NCI-H510A treated with DMSO at 0.1 percent for 48 hours (cell line): ENCODE measurements around the gene HMGXB3.
"Not testable (repeated sequence)": the region's sequence is repeated elsewhere in the genome, so short reads cannot be mapped to it uniquely, and the experiment has no call there.

Source experiments
- DNase-seq: peaks from one replicate; lab custom pipeline; 2025; lab: John Stamatoyannopoulos, UW

HMGXB3 gene

DNA sequence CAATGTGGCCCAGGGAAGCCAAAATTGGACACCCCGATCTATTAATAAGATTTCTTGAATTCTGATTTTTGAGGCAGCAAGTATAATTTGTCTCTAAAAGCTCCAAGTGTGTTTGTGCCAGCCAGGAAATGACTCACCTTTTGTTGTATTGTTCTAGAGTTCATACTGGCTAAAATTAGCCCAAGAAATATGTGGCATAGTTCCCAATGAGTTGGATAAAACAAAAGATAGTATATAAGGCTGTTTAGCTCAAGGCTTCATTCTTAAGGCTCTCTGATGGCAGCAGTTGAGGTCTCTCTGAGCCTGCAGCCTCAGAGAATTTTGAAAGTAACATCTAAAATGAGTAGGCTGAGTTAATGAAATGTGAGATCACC, 21.6 kb downstream of the HMGXB3 start:
- no peak for DNase-seq

- DNase-seq: no peak
Observed at GRCh38 chr5:150022681-150023080, 22.1 kb downstream of the HMGXB3 start.

GRCh38 chr5:150023136-150023535, 22.6 kb downstream of the HMGXB3 start:
- no peak for DNase-seq

DNA sequence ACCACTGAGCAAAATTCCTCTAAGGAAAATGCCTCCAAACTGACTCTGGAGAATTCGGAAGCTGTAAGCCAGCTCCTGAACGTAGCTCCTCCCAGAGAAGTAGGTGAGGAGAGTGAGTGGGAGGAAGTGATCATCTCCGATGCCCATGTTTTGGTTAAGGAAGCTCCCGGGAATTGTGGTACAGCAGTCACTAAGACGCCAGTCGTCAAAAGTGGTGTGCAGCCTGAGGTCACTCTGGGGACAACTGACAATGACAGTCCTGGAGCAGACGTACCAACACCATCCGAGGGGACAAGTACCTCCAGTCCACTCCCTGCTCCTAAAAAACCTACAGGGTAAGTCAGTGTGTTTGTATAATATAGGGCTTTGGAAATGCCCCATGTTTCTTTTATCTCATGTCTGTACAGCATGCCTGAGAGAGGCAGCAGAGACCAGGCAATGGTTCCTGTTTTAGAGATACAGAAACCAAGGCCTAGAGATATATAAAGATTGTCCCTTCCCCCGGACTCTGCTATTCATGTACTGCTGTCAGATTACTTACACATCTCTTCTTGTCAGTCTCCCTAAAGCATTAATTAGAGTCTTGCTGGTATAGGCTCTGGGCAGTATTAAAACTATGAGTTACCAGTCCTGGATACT, 23.9 kb downstream of the HMGXB3 start:
- no peak for DNase-seq

GRCh38 chr5:150026682-150027172, 26.2 kb downstream of the HMGXB3 start:
- DNase-seq: no peak

DNA sequence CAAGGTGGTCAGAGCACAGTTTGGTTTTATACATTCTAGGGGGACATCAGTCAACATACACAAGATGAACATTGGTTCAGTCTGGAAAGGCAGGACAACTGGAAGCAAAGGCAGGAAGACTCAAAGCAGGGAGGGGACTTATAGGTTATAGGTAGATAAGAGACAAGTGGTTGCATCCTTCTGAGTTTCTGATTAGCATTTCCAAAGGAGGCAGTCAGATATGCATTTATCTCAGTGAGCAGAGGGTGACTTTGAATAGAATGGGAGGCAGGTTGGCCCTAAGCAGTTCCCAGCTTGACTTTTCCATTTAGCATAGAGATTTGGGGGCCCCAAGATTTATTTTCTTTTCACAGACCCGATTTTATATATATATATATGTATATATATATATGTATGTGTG, 27.5 kb downstream of the HMGXB3 start:
- not testable (repeated sequence) for DNase-seq

GRCh38 chr5:150033334-150033733, 32.8 kb downstream of the HMGXB3 start:
- DNase-seq: no peak

GRCh38 chr5:150034662-150035061, 34.1 kb downstream of the HMGXB3 start:
- DNase-seq: no peak

GRCh38 chr5:150035139-150035895, 34.8 kb downstream of the HMGXB3 start:
- no peak for DNase-seq

DNA sequence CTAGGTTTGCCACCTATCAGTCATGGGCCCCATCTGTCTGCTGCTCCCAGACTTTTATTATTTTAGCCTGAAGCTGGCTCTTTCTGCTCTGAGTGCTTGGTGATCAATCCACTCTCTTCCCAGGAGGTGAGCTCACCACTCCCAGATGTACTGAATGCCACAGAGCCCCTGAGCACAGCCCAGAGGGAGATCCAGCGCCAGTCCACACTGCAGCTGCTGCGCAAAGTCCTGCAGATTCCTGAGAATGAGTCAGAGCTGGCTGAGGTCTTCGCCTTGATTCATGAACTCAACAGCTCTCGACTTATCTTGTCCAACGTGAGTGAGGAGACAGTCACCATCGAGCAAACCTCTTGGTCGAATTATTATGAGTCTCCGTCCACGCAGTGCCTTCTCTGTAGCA, 36.0 kb downstream of the HMGXB3 start:
- no peak for DNase-seq

- no peak for DNase-seq
Observed at GRCh38 chr5:150038547-150038946, 38.0 kb downstream of the HMGXB3 start.

DNA sequence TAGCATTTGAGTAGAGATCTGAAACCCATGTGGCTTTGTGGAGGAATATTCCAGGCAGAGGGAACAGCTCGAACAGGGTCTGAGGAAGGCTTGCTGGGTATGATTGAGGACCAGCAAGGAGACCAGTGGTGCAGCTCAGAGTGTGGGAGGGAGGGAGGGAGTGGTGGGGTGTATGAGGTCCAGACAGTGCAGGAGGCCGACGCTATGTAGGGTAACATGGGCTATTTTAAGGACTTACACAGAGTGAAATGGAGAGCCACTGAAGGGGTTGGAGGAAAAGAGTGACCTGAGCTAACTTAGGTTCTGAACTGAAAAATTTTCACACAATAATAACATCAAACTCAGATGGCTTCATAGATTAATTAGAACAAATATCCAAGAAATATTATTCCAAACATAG, 41.9 kb downstream of the HMGXB3 start:
- no peak for DNase-seq

DNA sequence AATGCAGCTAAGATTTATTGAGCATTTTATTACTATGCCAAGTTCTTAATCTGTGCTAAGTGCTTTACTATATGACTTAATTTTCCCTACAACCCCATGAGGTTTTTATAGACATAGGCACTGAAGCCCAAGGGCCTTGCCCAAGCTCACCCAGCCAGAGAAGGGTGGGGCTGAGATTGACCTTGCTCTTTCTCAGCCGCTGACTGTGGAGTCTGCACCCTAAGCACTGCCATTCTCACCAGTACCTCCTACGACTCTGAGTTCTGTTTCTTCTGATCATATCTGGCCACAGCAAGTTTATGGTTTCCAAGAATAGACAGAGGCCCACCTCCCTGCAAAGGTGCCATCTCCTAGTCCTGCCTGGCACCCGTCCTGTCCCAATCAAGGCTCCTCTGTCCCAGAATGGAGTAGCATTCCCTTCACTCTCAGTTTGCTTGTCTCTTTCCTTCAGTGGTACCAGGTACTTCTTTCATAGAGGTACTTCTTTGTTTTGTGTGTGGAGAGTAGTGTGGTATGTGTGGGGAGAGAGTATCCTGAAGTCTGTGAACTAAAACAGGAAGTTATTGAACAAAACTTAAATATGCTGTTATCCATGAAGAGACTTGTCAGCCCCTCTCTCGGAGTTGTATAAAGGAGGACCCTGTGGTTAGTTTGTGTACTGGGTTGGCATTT, 43.3 kb downstream of the HMGXB3 start:
- DNase-seq: no peak

GRCh38 chr5:150044329-150044681, 43.8 kb downstream of the HMGXB3 start:
- no peak for DNase-seq

GRCh38 chr5:150044712-150045111, 44.2 kb downstream of the HMGXB3 start:
- no peak for DNase-seq

DNA sequence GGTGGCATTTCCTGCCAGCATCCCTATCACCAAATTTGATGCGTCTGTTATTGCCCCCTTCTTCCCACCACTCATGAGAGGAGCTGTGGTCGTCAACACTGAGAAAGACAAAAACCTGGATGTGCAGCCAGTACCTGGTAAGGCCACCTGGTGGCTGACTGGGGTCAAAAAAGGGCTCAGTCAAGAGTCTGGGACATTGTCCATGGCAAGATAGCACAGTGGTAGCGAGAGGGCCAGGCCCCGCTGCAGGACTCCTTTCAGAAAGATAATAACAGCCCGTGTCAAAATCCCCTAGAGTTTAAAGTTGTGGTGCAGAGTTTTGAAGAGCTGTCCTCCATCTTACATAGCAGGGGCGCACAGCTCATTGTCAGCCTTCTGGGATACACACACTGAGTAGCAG, 45.0 kb downstream of the HMGXB3 start:
- no peak for DNase-seq

DNA sequence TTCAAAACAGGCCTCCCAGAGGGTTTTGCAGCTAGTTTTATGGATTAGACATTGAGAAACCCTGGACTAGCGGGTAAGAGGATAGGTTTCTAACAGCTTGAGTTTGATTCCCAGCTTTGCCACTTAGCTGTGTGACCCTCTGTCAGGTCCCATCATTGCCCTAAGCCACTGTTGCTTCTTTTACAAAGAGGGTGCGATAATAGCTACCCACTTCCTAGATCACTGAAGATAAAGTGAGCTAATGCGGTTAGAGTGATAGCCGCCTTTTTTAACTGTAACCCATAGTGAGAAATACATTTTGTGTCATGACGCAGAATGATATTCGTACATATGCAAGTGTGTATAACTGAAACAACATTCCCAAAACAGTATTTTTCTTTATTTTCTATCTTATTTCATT, 45.5 kb downstream of the HMGXB3 start:
- no peak for DNase-seq

GRCh38 chr5:150050172-150050811, 49.8 kb downstream of the HMGXB3 start:
- not testable (repeated sequence) for DNase-seq

DNA sequence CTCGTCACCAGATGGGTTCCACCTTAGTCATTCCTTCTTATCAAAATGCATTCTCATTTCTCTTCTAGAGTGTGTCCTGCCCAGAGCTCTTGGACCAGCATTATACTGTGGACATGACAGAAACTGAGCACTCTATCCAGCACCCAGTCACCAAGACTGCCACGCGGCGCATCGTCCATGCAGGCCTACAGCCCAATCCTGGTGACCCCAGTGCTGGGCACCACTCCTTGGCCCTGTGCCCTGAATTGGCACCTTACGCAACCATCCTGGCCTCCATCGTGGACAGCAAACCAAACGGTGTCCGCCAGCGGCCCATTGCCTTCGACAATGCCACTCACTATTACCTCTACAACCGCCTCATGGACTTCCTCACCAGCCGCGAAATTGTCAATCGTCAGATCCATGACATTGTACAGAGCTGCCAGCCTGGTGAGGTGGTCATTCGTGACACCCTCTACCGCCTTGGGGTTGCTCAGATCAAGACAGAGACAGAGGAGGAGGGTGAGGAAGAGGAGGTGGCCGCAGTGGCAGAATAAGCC, 51.2 kb downstream of the HMGXB3 start:
- DNase-seq: no peak

DNA sequence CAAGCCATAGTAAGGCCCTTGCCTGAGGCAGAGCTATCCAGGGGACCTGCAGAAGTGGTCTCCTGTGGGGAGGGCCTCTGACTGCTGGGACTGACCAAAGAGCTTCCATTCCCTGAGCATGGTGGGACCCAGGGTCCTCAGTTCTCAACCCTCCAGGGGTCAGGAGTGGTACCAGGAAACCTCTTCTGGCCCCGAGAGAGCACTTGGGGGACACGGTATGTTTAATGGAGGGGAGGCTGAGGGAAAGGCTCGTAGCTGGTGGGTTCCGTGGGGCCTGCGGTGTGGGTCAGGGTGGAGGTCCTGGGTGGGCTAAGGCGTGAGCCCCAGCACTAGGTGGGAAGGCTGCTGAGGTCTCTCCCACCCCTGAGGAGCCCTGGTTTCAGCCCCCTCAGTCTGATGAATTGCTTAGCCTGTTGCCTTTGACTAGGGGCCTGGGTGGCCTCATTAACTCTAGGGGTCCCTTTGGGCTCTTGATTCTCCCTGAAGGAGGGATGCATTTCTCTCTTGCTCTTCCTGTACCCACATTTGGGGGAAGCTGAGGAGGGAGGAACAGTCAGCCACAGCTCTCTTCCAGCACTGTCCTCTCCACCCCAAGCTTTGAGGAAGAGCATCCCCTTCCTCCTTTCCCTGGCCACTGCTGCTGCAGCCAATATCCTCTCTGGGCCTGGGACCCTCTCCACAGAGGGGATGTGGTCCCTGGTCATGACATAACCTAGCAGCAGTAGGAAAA, 51.9 kb downstream of the HMGXB3 start:
- DNase-seq: no peak

GRCh38 chr5:150052956-150053712, 52.6 kb downstream of the HMGXB3 start:
- DNase-seq: no peak
